ENCODE results near the gene MYO7A.

The MYO7A gene

GRCh38 chr11:77147668-77148321, 19.7 kb downstream of the MYO7A start:
- no peak for DNase-seq (ENCODE audit: low read depth)

- DNase-seq (ENCODE audit: low read depth) = no peak
These were observed 21.1 kb downstream of the MYO7A start for GRCh38 chr11:77148963-77149715.

DNA sequence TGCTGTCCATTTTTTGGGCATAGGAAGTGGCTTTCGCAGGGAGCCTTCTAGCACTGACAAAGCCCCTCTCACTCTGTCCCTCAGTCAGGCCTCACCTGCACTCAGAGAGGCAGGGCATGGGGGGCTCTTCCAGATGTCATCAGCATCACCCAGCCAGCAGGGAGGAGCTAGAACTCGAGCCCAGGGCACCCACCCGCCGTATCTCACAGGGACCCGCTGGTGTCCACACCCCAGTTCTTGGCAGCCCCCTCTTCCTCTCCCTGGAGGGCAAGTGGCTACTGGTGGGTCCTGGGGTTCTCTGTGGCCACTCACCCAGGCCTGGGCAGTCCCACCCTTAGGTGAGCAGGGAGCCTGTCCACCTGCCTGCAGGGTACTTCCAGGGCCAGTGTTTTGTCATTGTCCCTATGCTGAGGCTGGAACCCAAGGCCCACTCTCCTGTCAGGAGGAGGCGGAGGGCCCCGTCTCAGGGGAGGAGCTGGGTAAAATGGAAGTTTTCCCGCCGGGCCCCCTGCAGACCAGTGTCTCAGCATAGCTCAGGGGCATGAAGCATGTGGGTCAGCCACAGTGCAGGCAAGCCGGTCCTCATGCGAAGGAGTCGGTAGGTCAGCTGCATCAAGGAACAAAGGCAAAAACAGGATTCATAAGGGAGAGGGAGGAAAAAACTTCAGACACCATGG, 21.8 kb downstream of the MYO7A start:
- no peak for DNase-seq (ENCODE audit: low read depth)

DNA sequence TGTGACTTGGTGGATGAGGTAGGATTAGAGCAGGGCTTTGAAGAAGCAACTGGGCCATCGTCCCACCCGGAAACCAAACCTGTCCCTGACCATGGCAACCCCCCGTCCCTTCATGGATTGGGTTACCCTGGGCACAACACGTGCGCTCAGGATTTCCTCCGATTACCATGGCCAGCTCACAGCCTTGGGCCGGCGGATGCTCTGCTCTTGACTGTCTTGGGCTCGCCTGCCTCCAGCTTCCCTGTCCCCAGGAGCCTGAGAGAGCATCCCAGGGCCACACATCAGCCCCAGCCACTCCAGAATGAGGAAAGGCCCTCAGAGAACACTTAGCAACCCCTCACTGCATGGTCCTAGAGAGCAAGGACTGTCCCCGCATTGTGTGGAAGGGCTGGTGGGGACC, 22.8 kb downstream of the MYO7A start:
- no peak for DNase-seq (ENCODE audit: low read depth)

GRCh38 chr11:77151804-77152509, 23.9 kb downstream of the MYO7A start:
- no peak for DNase-seq (ENCODE audit: low read depth)

GRCh38 chr11:77152846-77153245, 24.8 kb downstream of the MYO7A start:
- DNase-seq (ENCODE audit: low read depth) = no peak

DNA sequence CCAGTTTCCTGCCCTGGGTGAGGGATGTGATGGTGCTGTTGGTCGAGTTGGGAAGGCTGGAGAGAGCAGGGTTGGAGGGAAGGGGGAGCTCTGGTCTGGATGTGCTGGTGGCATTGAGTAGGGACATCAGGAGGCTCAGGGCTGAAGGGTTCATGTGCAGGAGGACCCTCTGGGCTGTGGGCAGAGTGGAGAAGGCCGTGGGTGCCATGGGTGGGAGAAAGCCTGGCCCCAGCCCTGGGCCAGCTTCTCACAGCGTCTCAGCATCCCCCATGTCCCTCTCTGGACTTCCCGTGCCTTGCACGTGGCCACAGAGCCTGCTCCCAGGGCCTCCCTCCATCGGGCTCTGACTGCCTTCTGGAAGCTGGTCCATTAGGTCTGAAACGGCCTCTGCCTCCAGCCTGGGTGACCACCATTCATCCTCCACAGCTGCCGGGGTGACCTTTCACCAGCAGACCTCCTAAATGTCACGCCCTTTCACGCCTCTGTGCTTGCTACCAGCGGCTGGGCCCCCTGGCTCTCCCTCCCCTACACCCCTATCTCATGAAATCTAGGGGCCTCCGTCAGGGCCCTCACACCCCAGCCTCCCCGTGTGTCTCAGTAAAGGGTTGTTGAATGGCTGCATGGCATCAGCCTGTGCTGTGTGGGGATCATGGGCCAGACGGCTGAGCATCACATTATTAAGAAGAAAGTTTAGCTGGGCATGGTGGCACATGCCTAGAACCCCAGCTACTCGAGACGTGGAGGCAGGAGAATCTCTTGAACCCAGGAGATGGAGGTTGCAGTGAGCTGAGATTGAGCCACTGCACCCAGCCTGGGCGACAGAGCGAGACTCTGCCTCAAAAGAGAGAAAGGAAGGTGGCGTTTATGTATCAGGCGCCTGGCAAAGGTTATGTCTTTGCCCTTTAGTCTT, 25.5 kb downstream of the MYO7A start:
- no peak for DNase-seq (ENCODE audit: low read depth)

- no peak for DNase-seq (ENCODE audit: low read depth)
These were observed 26.5 kb downstream of the MYO7A start for GRCh38 chr11:77154381-77155081.

- DNase-seq (ENCODE audit: low read depth) = no peak
These were observed 27.0 kb downstream of the MYO7A start for GRCh38 chr11:77155082-77155475.

GRCh38 chr11:77155556-77156130, 27.6 kb downstream of the MYO7A start:
- no peak for DNase-seq (ENCODE audit: low read depth)

DNA sequence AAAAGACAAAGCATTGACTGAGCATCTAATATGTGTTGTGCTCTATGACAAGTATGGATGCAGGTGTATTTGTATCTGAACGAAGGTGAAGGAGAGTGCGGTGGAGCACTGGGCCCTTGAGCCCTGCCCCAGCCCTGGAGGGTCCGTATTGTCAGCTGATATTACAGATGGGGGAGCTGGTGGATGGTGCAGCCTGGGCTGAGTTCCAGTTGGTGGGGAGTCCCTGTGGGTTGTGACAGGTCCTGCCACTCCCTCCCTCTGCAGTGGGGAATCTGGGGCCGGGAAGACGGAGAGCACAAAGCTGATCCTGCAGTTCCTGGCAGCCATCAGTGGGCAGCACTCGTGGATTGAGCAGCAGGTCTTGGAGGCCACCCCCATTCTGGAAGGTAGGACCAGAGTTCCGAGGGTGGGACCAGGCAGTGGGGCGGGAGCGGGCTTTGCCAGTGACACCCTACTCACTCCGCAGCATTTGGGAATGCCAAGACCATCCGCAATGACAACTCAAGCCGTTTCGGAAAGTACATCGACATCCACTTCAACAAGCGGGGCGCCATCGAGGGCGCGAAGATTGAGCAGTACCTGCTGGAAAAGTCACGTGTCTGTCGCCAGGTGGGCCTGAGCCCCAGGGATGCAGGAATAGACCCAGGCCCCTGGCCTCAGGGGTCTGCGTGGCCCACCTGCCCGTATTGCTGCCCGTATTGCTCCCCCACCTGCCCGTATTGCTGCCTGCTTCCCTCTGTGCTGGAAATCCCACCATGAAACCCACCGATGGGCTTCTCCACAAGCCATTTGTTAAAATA, 28.6 kb downstream of the MYO7A start:
- DNase-seq (ENCODE audit: low read depth) = no peak

DNA sequence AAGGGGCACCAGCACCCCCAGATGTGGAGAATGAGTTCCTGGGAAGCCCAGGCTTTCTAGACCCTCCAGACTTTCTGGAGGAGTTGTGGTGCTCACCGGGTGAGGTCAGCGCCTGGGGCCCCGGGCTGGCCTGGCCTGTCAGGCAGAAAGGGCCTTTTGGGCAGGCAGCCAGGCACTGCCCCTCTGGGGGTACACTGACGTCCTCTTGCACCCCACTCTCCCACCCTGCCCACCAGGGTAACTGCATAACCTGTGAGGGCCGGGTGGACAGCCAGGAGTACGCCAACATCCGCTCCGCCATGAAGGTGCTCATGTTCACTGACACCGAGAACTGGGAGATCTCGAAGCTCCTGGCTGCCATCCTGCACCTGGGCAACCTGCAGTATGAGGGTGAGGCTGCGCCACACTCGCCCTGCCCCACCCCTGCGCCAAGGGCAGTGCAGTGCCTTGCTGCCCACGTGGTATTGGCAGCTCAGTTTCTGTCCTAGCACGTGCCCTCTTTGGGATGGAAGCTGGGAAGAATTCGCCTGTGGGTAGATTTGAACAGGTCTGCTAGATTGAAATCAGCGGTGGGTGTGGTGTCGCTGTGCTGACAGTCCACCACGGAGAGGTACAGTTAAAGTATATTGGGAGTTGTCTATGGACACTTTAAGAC, 30.1 kb downstream of the MYO7A start:
- DNase-seq (ENCODE audit: low read depth) = no peak

DNA sequence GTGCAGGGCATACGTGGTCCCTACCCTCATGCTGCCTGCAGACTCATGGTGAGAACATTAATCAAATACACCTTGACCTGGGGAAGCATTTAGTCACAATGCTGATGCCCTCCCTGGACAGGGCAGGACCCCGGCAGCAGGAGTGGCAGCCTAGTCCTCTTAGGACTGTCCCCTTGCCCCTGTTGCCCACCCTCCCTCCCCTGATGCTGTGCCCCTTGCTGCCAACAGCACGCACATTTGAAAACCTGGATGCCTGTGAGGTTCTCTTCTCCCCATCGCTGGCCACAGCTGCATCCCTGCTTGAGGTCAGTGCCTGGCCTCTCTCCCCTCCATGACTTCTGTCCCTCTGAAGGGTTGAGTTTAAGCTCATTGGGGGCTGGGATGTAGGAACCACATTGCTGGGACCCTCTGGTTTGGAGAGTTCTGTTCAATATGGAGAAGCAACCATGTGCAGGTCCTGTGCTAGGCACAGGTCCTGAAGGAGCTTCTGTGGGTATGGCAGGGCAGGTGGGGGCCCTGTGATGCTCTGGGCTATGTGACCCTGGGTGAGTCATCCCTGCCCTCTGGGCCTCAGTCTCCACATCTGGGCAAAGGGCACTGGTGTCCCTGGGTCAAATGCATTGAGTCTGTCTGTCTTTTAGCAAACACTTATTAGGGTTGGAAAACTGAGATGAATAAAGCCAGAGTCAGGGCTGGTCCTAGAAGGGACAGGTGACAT, 31.3 kb downstream of the MYO7A start:
- DNase-seq (ENCODE audit: low read depth) = no peak

GRCh38 chr11:77159937-77160495, 32.0 kb downstream of the MYO7A start:
- no peak for DNase-seq (ENCODE audit: low read depth)

DNA sequence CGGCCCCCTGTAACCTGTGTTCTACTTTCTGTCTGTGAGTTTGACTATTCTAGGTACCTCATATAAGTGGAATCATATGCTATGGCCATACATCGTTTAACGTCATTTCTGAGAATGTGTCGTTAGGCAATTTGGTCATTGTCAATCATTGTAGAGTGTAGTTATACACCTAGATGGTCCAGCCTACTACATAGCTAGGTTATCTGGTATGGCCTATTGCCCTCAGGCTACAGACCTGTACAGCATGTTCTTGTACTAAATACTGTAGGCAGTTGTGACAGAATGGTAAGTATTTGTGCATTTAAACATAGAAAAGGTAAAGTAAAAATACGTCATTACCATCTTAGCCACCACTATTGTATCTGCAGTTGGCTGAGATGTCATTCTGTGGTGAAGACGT, 35.2 kb downstream of the MYO7A start:
- no peak for DNase-seq (ENCODE audit: low read depth)

DNA sequence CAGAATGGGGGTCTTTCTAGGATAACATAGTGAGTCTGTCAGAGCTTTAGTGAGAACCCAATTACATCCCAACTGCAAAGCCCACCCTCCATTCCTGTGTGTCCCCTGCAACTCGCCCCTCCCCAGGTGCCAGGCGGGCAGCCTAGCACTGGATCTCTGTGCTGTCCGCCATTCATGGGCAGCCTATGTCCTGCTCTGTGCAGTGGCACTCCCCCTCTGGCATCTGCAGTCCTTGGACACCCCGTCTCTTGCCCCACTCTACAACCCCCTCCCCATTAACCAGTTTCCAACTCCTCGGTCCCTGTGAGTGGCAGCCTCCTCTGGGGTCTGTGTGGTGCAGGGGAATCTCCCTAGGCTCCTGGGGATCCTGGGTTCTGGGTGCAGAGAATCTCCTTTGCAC, 37.0 kb downstream of the MYO7A start:
- no peak for DNase-seq (ENCODE audit: low read depth)

DNA sequence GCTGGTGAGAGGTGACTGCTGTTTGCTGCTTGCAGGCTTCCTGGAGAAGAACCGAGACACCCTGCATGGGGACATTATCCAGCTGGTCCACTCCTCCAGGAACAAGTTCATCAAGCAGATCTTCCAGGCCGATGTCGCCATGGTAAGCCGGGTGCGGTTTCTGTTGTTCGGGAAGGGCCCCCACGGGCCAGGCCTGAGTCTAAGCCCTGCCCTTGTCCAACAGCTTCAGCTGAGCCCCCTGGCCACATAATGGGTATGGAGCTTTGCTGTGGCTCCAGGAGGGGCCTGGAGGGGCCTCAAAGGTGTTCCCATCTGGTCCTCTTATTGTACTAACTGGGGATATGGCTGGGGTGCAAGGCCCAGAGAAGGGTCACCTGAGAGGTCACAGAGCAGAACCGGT, 38.0 kb downstream of the MYO7A start:
- DNase-seq (ENCODE audit: low read depth) = no peak

DNA sequence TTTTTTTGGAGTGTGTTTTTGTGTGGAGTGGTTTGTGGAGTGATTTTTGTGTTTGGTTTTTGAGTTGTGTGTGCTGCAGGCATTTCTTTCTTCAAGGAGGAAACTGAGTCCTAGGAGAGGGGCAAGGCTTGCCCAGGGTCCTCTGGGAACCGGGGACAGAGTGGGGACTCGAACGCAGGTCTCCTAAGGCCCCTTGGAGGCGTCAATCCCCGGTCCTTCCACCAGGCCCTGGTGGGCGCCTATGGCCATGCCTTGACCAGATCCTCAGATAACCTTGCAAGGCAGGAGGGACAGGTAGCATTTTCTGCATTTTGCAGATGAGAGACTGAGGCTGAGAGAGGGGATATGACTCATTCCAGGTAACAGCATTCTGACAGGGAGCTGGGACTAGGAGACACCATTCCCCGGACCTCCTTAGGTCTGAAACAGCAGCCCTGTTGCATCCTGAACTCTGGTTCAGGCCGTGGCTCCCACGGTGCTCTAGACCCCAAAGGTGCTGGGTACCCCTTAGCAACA, 39.1 kb downstream of the MYO7A start:
- no peak for DNase-seq (ENCODE audit: low read depth)
